ENCODE measurements around the gene DRICH1.
"Not testable (repeated sequence)": the region's sequence is repeated elsewhere in the genome, so short reads cannot be mapped to it uniquely, and the experiment has no call there.

DRICH1 gene

GRCh38 chr22:23598805-23599518, 33.2 kb downstream of the DRICH1 start:
- no peak for DNase-seq (ENCODE audit: low read depth in 2 of 2)

DNA sequence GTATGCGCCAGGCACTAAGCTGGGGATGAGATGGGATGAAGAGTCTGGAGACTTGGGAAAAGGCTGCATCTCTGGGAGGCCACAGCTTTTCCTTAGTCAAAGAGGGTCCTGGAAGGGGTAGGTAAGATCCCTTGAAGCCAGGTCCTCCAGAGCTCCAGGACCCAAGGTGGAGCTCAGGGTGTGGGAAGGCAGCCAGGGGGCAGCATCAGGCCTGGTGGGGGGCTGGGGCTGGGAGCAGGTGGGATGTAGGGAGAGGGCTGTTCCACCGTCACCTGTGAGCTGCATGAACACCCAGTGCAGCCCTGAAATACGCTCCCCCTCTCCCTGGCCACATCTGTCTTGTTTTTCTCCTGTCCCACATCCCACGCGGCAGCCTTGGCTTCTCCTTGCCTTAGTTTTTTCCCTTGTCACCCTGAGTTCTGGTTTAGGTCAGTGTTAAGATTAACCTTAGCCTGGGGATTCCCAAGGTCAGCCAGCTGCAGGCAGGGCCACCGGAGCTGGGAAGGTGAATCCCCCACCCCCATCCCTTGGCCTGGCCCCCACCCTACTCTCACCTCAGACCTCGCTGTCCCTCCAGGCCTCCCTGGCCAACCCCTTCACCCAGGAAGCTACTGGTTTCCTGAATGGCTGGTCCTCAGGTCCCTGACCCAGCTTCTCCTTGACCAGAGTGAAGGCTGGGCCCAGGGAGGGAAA, 34.4 kb downstream of the DRICH1 start:
- not testable (repeated sequence) for DNase-seq (ENCODE audit: low read depth in 2 of 2)

GRCh38 chr22:23595904-23596303, 36.2 kb downstream of the DRICH1 start:
- not testable (repeated sequence) for DNase-seq (ENCODE audit: low read depth in 2 of 2)

GRCh38 chr22:23591846-23592245, 40.3 kb downstream of the DRICH1 start:
- no peak for DNase-seq (ENCODE audit: low read depth in 2 of 2)

DNA sequence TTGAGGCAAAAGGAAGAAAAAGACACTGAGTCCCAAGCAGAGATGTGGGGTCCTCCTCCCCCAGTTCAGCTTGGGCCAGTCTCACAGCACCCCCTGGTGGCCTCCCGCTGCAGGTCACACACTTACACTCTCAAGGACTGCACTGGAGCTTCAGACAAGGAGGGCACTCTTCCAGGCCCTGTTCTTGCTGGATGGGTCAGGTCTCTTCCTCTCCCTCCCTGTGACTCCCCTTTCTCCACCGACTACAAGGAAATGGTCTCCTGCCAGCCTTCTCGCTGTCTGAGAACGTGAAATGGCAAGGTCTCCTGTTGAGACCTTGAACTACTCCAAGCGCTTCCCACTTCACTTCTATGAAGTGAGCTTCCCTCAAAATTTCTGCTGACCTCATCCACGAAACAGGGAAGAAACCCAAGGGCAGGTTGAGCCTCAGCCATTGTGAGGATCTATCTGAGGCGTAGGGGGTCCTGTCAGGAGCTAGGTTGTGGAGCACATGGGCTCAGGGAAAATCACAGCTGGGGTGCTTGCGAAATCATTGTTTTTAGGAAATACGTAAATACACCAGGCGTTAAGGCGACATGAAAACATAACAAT, 40.8 kb downstream of the DRICH1 start:
- peak; percentile 24 to 57 for DNase-seq (ENCODE audit: low read depth in 2 of 2)

DNA sequence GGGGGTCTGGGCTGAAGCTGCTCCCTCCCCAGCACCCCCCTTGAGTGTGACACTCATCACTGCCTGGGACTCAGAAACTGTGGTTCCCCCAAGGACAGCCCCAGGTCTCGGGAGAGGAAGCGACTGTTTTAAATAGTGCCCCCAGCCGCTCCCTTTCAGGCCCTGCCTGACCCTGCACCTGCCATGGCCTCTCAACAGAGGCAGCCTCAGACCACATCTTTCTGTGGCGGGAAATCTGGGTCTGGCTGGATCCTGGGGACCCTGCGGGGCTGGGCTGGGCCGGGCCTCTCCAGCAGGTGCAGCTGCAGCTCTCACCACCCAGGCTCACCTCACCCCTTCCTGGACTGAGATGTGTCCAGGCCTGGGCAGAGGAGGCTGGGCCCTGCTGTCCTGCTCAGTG, 48.3 kb downstream of the DRICH1 start:
- no peak for DNase-seq (ENCODE audit: low read depth in 2 of 2)

- no peak for DNase-seq (ENCODE audit: low read depth in 2 of 2)
These were observed 49.0 kb downstream of the DRICH1 start for GRCh38 chr22:23583153-23583552.

DNA sequence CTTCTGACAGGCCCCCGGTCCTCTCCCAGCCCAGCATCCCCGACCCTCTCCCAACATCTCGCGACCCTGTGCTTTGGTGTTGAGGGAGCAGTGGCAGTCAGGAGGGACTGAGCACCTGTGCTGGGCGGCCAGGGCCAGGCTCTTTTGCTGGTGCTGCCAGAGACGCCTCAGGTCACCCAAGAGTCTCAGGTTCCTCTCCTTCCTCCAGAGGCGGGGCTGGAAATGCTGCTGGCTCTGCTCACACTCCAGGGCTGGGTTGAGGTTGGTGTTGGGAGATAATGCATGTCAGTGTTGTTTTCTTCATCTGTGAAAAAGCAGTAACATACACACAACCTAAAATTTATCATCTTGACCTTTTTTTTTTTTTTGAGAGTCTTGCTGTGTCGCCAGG, 50.9 kb downstream of the DRICH1 start:
- DNase-seq (ENCODE audit: low read depth in 2 of 2): no peak

DNA sequence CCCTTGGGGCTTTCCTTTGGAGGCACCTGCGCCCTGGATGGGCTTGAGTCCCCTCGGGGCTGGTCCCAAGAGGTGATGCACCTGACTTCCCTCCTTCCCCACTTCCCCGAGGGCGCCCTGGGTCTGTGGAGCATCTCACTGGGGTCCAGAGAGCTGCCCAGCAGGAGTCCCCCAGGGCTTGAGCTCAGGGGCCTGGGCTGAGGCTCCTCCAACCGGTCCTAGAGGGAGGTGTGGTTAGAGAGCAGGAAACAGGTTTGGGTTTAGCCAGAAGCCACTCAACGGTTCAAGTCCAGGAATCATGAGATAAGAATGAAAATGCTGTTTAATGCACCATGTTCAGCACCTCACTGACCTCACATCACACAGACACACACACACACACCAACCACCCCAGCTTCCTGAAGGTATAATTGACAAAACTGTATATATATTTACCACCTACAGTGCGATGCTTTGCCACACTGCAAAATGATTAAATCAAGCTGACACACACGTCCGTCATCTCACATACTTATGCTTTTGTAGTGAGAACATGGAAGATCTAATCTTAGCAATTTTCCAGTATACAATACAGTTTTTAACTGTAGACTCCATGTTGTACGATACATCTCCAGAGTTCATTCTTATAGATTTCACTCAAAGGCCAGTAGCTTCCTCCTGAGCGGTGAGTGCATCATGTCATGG, 51.4 kb downstream of the DRICH1 start:
- DNase-seq (ENCODE audit: low read depth in 2 of 2): no peak

DNA sequence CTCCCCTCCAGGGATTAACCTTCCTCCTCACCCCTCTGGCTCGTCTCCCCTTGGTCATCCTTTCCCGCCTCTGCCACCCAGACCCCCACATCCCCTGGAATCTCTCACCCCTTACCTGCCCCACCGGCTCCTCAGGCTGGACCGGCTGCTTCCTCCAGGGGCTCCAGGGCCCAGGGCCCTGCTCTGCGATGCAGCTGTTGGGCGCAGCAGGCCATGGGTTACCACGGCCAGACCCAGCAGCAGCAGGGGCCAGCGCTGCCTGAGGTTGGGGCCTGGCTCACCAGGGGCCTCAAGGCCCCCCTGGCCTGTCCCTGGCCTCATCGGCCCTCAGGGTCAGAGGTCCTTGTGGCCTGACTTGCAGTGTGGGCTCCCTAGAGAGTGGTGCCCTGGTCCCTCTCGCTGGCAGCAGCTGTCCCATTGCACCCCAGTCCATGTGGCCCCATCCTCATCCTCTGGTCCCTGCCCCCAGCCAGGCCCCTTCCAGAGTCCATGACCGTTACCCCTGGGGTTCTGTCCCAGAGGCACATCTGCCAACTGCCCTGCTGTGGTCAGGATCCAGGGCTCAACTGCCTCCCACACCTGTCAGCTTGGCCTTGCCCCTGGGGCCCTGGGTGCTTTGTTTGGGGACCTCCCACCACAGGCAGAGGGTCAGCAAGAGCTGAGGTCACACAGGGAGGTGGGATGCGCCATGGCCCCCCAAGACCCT, 52.1 kb downstream of the DRICH1 start, which contains the start of gene IGLL1:
TSS of gene IGLL1 (minus strand) at position 421 of the 706 bp plus-strand sequence. CDS start at position 321, 100 bp downstream.
- no peak for DNase-seq (ENCODE audit: low read depth in 2 of 2)

- DNase-seq (ENCODE audit: low read depth in 2 of 2): no peak
These were observed 52.8 kb downstream of the DRICH1 start for GRCh38 chr22:23579280-23579679.

- no peak for DNase-seq (ENCODE audit: low read depth in 2 of 2)
These were observed 53.8 kb downstream of the DRICH1 start for GRCh38 chr22:23578306-23578705.

DNA sequence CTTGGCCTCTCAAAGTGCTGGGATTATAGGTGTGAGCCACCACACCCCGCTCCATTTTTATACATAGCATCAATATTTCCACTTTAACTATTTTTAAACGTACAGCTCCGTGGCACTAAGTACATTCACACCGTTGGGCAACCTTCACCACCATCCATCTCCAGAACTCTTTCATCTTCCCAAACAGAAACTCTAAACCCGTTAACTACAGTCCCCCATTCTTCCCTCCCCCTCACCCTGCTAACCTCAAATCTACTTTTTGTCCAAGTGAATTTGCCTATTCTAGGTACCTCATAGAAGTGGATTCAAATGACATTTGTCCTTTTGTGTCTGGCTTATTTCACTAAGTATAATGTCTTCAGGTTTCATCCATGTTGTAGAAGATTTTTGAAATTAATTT, 55.4 kb downstream of the DRICH1 start:
- DNase-seq (ENCODE audit: low read depth in 2 of 2): no peak

GRCh38 chr22:23575601-23576000, 56.5 kb downstream of the DRICH1 start:
- DNase-seq (ENCODE audit: low read depth in 2 of 2): no peak

- no peak for DNase-seq (ENCODE audit: low read depth in 2 of 2)
These were observed 57.2 kb downstream of the DRICH1 start for GRCh38 chr22:23574877-23575276.

DNA sequence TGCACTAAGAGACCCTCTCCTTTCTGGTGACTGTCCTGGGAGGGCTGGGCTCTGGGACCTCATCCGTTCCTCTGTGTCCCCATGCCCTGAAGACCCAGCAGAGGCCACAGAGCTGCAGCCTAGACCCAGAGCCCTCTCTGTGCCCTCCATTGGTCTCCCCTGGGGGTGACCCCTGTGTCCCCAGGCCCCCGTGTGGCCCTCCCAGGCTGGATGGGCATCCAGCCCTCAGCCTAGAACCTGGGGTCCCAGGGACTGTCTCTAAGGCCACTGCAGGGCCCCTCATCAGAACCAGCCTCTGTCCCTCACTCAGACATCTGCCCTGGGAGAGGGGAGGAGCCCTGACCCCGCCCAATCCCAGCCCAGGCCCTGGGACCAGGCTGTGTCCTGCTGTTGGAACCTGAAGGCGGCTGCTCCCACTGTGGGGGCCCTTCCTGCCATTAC, 57.7 kb downstream of the DRICH1 start:
- no peak for DNase-seq (ENCODE audit: low read depth in 2 of 2)

DNA sequence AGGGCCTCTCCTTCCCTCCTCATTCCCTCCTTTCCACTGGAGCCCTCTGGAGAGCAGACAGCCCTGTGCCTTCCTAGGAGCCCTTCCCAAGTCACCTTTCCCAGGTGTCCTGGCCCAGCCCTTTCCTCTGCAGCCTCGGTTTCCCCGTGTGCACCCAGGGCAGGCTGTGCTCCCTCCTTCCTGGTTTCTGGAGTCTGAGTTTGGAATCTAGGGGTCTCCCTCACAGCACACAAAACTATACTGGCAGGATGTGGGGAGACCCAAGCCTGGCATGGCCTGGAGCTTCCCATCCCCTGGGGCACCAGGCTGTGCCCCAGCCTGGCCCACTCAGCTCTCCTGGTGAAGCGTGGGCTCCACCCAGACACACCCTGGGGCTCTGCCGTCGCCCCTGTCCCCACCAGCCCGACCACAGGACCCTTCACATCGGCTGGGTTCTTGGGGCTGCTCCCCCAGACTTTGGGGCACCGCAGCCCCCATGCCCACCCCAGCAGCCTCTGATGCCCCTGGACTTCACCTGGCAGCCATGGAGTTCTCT, 58.4 kb downstream of the DRICH1 start:
- DNase-seq (ENCODE audit: low read depth in 2 of 2): not testable (repeated sequence)

DNA sequence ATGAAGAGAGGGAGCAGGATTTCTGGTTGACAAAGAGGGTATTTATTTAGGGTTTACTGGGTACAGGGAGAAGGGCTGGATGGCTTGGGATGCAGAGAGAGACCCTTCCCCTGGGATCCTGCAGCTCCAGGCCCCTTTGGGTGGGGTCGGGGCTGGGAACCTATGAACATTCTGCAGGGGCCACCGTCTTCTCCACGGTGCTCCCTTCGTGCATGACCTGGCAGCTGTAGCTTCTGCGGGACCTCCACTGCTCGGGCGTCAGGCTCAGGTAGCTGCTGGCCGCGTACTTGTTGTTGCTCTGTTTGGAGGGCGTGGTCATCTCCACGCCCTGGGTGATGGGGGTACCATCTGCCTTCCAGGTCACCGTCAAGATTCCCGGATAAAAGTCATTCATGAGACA, 59.0 kb downstream of the DRICH1 start:
- not testable (repeated sequence) for DNase-seq (ENCODE audit: low read depth in 2 of 2)

DNA sequence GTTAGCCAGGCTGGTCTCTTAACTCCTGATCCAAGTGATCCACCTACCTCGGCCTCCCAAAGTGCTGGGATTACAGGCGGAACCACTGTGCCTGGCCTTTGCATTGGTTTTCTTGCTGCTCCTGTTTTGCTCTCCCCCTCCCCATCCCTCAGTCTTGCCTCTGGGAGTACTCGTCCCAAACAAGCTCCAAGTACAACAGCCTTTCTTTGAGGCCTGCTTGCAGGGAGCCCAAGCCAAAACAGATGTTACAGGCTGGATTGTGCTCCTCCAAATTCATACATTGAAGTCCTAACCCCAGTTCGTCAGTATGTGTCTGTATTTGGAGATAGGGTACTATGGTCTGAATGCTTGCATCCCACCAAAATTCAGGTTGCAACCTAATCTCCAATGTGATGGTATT, 60.6 kb downstream of the DRICH1 start:
- no peak for DNase-seq (ENCODE audit: low read depth in 2 of 2)

- no peak for DNase-seq (ENCODE audit: low read depth in 2 of 2)
These were observed 61.4 kb downstream of the DRICH1 start for GRCh38 chr22:23570681-23571080.

DNA sequence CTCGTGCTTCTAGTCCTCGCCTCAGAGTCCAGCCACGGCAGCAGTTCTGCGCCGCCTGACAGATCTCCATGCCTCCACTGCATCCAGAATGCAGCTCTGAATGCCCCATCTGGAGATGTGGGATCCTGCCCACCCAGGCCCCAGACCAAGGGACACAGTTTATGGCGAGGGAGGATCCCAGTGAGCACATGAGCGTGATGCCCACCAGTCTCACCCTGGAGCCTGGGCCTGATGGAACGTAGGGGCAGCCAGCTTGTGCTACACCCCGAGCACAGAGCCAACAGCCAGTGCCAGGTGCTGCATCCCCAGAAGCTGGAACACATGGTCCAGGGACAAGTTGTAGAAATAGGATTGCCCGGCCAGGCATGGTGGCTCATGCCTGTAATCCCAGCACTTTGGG, 62.4 kb downstream of the DRICH1 start:
- no peak for DNase-seq (ENCODE audit: low read depth in 2 of 2)
